ENCODE results near the gene RRP1B. TPM values are rescaled to one million over a fixed set of nuclear protein-coding genes. Genes with fewer than 3 reads are reported as not detected.

Gene RRP1B
- total and polyA plus RNA-seq, 5 donors from 2014 or later = 26.2 to 37.7 (median 28.7) TPM

DNA sequence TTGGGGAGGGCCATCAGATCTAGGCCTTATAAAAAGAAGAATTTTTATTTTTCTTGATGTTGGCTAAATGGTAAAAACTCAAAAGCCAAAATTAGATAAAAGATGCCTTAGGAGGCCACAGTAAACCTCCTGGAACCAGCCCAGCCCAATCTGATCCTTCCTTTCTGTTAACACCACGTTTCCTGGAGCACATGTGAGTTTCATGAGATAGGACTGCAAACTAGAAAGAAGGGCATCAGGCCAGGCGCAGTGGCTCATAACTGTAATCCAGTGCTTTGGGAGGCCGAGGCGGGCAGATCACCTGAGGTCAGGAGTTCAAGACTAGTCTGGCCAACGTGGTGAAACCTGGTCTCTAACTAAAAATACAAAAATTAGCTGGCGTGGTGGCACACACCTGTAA lies 6.7 kb upstream of the RRP1B start:
- DNase-seq (no peak), ATAC-seq (ENCODE audit: low read depth in 2 of 2) (no peak)
- H3K27me3 ChIP-seq (ENCODE audit: control insufficient read depth, insufficient read depth, low read length) = no peaks in the 10 kb centered on the region
- Mint-ChIP-seq H3K4me1 (peaks cover 0 to 9% (median 2%) of the 10 kb centered on the region in 4 donors), H3K9me3 (no peaks in the 10 kb centered on the region), H3K4me3 (no peak overlapping the region), H3K36me3 (peaks cover 7% of the 10 kb centered on the region), H3K27ac (no peak overlapping the region), H3K27me3 (peaks cover 7% of the 10 kb centered on the region)
- no peaks in the 10 kb centered on the region for H3K36me3 ChIP-seq (ENCODE audit: control insufficient read depth, insufficient read depth, low read length)
- no peak overlapping the region for H3K4me3 ChIP-seq (ENCODE audit: low read depth, low read length)
- H3K4me1 ChIP-seq (ENCODE audit: control insufficient read depth, insufficient read depth, low read length, poor library complexity, severe bottlenecking) = no peaks in the 10 kb centered on the region
- H3K27ac ChIP-seq (ENCODE audit: insufficient read depth, low read length, poor library complexity, severe bottlenecking) = no peak overlapping the region
- no peaks in the 10 kb centered on the region for H3K9me3 ChIP-seq (ENCODE audit: control insufficient read depth in 2 of 2, low read length in 2 of 2)

DNA sequence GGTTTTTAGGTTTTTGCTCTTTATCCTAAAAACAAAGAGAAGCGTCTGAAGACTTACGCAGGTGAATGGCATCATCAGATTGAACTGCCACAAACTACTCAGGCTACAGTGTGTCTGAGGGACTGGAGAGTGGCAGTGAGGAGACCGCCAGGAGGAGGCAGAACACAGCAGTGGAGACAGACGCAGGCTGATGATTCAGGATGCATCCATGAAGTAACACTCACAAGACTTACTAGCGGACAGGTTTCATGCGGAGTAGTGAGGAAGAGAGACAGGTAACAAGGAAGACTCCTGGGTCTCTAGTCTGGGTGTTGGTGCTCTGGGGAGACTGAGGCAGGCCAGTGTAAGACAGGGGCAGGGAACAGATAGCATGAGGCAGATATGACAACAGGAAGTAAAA lies 5.7 kb upstream of the RRP1B start:
- Mint-ChIP-seq H3K4me3 (no peak overlapping the region), H3K9me3 (no peaks in the 10 kb centered on the region), H3K36me3 (peaks cover 7% of the 10 kb centered on the region), H3K27me3 (peaks cover under 1% of the 10 kb centered on the region), H3K27ac (peak overlapping the region in 1 of 3 donors; percentile 36), H3K4me1 (peaks cover 0 to 9% (median 2%) of the 10 kb centered on the region in 4 donors)
- no peaks in the 10 kb centered on the region for H3K9me3 ChIP-seq (ENCODE audit: control insufficient read depth in 2 of 2, low read length in 2 of 2)
- H3K4me1 ChIP-seq (ENCODE audit: control insufficient read depth, insufficient read depth, low read length, poor library complexity, severe bottlenecking) = peaks cover 2% of the 10 kb centered on the region
- no peak overlapping the region for H3K4me3 ChIP-seq (ENCODE audit: low read depth, low read length)
- ATAC-seq (ENCODE audit: low read depth in 2 of 2) = no peak
- no peak overlapping the region for H3K27ac ChIP-seq (ENCODE audit: insufficient read depth, low read length, poor library complexity, severe bottlenecking)
- H3K27me3 ChIP-seq (ENCODE audit: control insufficient read depth, insufficient read depth, low read length) = no peaks in the 10 kb centered on the region
- no peak for DNase-seq
- no peaks in the 10 kb centered on the region for H3K36me3 ChIP-seq (ENCODE audit: control insufficient read depth, insufficient read depth, low read length)

DNA sequence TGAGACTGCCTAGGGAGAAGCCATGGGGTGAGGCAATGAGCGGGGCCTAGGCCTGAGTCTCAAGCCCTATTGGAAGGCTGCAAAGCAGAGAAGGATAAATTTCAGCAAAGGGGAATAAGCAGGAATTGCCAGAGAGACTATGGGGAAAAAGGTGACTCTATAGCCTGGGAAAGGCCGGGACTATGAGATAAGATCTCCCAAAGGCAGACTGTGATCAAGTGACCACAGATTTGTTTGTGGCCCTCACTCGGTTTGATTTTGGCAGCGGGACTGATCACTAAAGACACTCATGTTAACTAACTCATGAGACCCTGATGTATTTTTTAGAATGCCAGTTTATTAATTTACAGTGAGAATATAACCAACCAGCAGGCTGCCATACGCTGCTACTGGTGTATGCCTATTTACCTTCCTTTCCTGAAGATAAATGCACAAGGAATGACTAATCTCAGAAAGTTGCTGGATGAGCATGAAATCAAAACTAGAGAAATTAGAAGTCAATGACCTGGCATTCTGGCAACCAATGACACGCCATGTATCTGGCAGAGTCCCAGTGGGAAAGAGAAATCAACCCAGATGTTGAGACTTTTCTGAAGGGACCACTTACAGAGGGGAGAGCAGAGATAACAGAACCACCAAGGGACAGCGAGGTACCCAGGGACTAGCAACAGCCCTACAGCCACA lies 4.4 kb upstream of the RRP1B start:
- no peak for DNase-seq
- Histone ChIP-seq H3K4me1 (ENCODE audit: control insufficient read depth, insufficient read depth, low read length, poor library complexity, severe bottlenecking) (peaks cover 12% of the 10 kb centered on the region), H3K9me3 (ENCODE audit: control insufficient read depth in 2 of 2, low read length in 2 of 2) (no peaks in the 10 kb centered on the region), H3K27me3 (ENCODE audit: control insufficient read depth, insufficient read depth, low read length) (no peaks in the 10 kb centered on the region), H3K4me3 (ENCODE audit: low read depth, low read length) (no peak overlapping the region), H3K27ac (ENCODE audit: insufficient read depth, low read length, poor library complexity, severe bottlenecking) (no peak overlapping the region), H3K36me3 (ENCODE audit: control insufficient read depth, insufficient read depth, low read length) (no peaks in the 10 kb centered on the region)
- peak overlapping the region in 2 of 4 donors; percentile 43 to 81 for H3K4me3 Mint-ChIP-seq
- peaks cover 0 to 15% (median 3%) of the 10 kb centered on the region in 4 donors for H3K4me1 Mint-ChIP-seq
- peaks cover 7% of the 10 kb centered on the region for H3K36me3 Mint-ChIP-seq
- no peak for ATAC-seq (ENCODE audit: low read depth in 2 of 2)
- peak overlapping the region in 1 of 3 donors; percentile 79 for H3K27ac Mint-ChIP-seq
- H3K9me3 Mint-ChIP-seq = no peaks in the 10 kb centered on the region
- H3K27me3 Mint-ChIP-seq = no peaks in the 10 kb centered on the region

DNA sequence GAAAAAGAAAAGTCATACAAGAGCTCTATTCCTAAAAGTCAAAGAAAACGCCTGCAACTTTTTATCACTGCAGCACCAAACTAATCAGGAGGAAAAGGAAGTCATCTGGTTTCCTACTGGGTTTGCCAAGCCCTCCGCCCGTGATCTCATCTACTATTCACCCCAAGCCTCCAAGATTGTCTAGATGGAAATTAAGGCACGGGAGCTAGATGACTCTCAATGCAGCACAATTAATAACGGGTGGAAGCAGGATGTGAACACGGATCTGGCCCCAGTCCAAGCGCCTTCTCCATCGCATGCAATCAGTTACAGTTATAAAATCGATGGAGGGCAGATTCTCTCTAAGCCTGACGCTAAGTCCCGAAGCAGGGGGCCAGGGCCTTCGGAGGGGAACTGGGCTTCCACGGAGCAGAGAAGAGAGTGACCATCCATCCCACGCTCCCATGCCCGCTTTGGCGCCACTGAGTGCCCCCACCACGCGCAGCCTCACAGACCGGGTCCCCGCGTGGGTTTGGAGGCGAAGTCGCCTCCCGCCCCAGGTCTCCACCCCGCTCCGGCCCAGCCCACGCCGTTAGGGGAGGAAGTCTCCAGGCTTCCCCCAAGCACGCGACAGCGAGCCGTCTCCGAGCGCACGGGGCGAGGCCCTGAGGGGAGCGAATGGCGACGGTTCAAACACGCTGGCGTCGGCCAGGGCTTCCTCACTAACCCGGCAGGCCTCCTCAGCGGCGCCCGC lies 1.8 kb upstream of the RRP1B start:
- Histone ChIP-seq H3K36me3 (ENCODE audit: control insufficient read depth, insufficient read depth, low read length) (peaks cover 13% of the 10 kb centered on the region), H3K27ac (ENCODE audit: insufficient read depth, low read length, poor library complexity, severe bottlenecking) (no peak overlapping the region), H3K4me1 (ENCODE audit: control insufficient read depth, insufficient read depth, low read length, poor library complexity, severe bottlenecking) (peaks cover 35% of the 10 kb centered on the region), H3K4me3 (ENCODE audit: low read depth, low read length) (no peak overlapping the region), H3K27me3 (ENCODE audit: control insufficient read depth, insufficient read depth, low read length) (no peaks in the 10 kb centered on the region), H3K9me3 (ENCODE audit: control insufficient read depth in 2 of 2, low read length in 2 of 2) (no peaks in the 10 kb centered on the region)
- DNase-seq = no peak
- peak overlapping the region in 1 of 3 donors; percentile 55 for H3K27ac Mint-ChIP-seq
- H3K36me3 Mint-ChIP-seq = peaks cover 13% of the 10 kb centered on the region
- H3K4me3 Mint-ChIP-seq = peak overlapping the region; percentile 36 to 78 (median 65)
- no peaks in the 10 kb centered on the region for H3K9me3 Mint-ChIP-seq
- H3K27me3 Mint-ChIP-seq = peaks cover 4% of the 10 kb centered on the region
- no peak for ATAC-seq (ENCODE audit: low read depth in 2 of 2)
- H3K4me1 Mint-ChIP-seq = peaks cover 6 to 41% (median 24%) of the 10 kb centered on the region in 4 donors

DNA sequence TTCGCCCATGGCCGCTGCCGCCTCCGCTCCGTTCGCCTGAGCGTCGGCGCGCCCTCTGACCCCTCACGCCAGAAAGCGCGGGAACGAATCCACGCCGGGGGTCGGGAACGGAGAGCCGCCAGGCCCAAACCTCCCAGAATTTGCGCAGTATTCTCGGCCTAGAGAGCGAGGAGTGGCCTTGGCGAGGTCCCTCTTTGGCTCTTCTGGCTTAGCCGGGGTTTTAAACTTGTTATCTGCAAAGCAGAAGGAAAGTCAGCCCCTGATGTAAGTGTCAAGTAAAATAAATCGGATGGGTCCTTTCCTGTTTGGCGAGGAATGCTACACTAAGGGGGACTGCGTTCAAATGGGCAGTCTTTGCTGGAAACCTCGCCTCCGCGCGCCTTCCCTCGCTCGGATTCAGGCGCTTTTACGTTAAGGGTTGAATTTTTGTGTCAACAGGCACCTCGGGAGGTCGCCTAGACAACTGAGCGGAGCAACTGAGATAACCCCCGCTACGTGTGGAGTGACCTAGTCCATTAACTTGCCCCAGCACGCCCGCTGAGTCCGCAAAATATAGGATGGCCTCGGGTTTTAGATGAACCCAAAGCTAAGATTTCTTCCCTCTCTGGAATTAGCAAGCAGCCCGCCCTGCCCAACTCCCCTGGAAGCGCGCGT lies 1.1 kb upstream of the RRP1B start:
- Mint-ChIP-seq H3K27me3 (peaks cover 4% of the 10 kb centered on the region), H3K27ac (no peak overlapping the region), H3K4me3 (peak overlapping the region in 3 of 4 donors; percentile 21 to 33 (median 31)), H3K9me3 (no peaks in the 10 kb centered on the region), H3K4me1 (peaks cover 6 to 48% (median 30%) of the 10 kb centered on the region in 4 donors), H3K36me3 (peaks cover 18% of the 10 kb centered on the region)
- H3K4me3 ChIP-seq (ENCODE audit: low read depth, low read length) = no peak overlapping the region
- H3K9me3 ChIP-seq (ENCODE audit: control insufficient read depth in 2 of 2, low read length in 2 of 2) = no peaks in the 10 kb centered on the region
- H3K4me1 ChIP-seq (ENCODE audit: control insufficient read depth, insufficient read depth, low read length, poor library complexity, severe bottlenecking) = peaks cover 35% of the 10 kb centered on the region
- DNase-seq (no peak), ATAC-seq (ENCODE audit: low read depth in 2 of 2) (no peak)
- peak overlapping the region; percentile 88 for H3K27ac ChIP-seq (ENCODE audit: insufficient read depth, low read length, poor library complexity, severe bottlenecking)
- H3K36me3 ChIP-seq (ENCODE audit: control insufficient read depth, insufficient read depth, low read length) = peaks cover 13% of the 10 kb centered on the region
- H3K27me3 ChIP-seq (ENCODE audit: control insufficient read depth, insufficient read depth, low read length) = no peaks in the 10 kb centered on the region

DNA sequence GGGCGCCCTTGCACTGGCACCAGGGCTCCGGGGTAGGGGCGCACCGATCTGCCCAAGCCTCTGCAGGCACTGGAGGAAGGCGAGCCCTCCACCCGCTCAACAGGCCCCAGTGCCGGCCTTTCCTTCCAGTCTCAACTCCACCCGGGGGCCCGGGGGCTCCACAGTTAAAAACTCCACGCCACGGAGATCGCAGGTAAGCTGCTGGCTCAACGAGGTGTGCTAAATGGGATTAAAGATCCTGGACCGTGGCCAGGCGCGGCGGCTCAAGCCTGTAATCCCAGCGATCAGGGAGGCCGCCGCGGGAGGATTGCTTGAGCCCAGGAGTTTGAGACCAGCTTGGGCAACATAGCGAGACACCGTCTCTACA lies 608 bp upstream of the RRP1B start:
- peak overlapping the region; percentile 88 for H3K27ac ChIP-seq (ENCODE audit: insufficient read depth, low read length, poor library complexity, severe bottlenecking)
- ATAC-seq (ENCODE audit: low read depth in 2 of 2) (no peak), DNase-seq (no peak)
- Mint-ChIP-seq H3K4me1 (peaks cover 6 to 50% (median 31%) of the 10 kb centered on the region in 4 donors), H3K4me3 (peak overlapping the region in 3 of 4 donors; percentile 78 to 95 (median 86)), H3K9me3 (no peaks in the 10 kb centered on the region), H3K27ac (peak overlapping the region; percentile 90 to 92 (median 91)), H3K27me3 (peaks cover 4% of the 10 kb centered on the region), H3K36me3 (peaks cover 13% of the 10 kb centered on the region)
- H3K27me3 ChIP-seq (ENCODE audit: control insufficient read depth, insufficient read depth, low read length) = no peaks in the 10 kb centered on the region
- H3K4me1 ChIP-seq (ENCODE audit: control insufficient read depth, insufficient read depth, low read length, poor library complexity, severe bottlenecking) = peaks cover 38% of the 10 kb centered on the region
- H3K4me3 ChIP-seq (ENCODE audit: low read depth, low read length) = no peak overlapping the region
- peaks cover 15% of the 10 kb centered on the region for H3K36me3 ChIP-seq (ENCODE audit: control insufficient read depth, insufficient read depth, low read length)
- no peaks in the 10 kb centered on the region for H3K9me3 ChIP-seq (ENCODE audit: control insufficient read depth in 2 of 2, low read length in 2 of 2)

DNA sequence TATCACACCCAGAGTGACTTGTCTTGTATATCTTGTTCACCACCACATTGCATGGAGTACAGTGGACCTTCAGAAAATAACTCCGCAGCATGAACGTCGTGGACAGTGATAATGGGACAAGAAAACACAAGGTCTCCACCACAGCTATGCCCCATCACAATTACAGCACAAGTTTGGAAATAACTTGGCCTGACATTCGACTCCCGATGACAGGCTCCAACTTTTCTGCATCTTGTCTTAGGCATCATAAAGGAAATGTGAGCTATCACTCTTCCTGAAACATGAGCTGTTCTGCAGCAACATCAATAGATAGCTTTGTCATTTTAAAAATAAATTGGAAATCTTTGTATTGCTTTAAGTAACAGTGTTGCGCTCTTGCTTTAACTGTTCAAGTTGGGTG lies 2.9 kb downstream of the RRP1B start:
- peaks cover 4% of the 10 kb centered on the region for H3K27me3 Mint-ChIP-seq
- H3K9me3 ChIP-seq (ENCODE audit: control insufficient read depth in 2 of 2, low read length in 2 of 2) = no peaks in the 10 kb centered on the region
- peaks cover 38% of the 10 kb centered on the region for H3K36me3 ChIP-seq (ENCODE audit: control insufficient read depth, insufficient read depth, low read length)
- DNase-seq (no peak), ATAC-seq (ENCODE audit: low read depth in 2 of 2) (no peak)
- H3K27ac ChIP-seq (ENCODE audit: insufficient read depth, low read length, poor library complexity, severe bottlenecking) = no peak overlapping the region
- no peaks in the 10 kb centered on the region for H3K27me3 ChIP-seq (ENCODE audit: control insufficient read depth, insufficient read depth, low read length)
- peaks cover 42% of the 10 kb centered on the region for H3K4me1 ChIP-seq (ENCODE audit: control insufficient read depth, insufficient read depth, low read length, poor library complexity, severe bottlenecking)
- H3K36me3 Mint-ChIP-seq = peaks cover 27% of the 10 kb centered on the region
- H3K4me1 Mint-ChIP-seq = peaks cover 7 to 75% (median 39%) of the 10 kb centered on the region in 4 donors
- H3K27ac Mint-ChIP-seq = peak overlapping the region in 1 of 3 donors; percentile 95
- H3K4me3 Mint-ChIP-seq = peak overlapping the region in 1 of 4 donors; percentile 83
- H3K4me3 ChIP-seq (ENCODE audit: low read depth, low read length) = peak overlapping the region; percentile 37
- peaks cover 0 to 4% (median 0%) of the 10 kb centered on the region in 7 donors for H3K9me3 Mint-ChIP-seq
